Measurements from ENCODE around the gene HMGB1.
"Not testable (repeated sequence)": the region's sequence is repeated elsewhere in the genome, so short reads cannot be mapped to it uniquely, and the experiment has no call there.

Gene HMGB1

DNA sequence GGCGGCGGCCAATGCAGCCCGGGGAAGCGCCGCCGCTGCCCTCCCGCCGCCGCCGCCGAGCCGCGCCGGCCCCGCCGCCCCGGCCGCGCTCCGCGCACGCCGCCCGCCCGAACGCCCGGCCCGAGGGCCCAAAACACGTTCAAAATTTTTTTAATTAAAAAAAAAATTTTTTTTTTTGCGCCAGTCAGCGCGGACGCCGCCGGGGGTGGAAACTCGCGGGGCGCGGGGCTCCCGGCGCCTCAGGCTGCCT lies 468 bp downstream of the HMGB1 start:
- DNase-seq = peak; percentile 6

DNA sequence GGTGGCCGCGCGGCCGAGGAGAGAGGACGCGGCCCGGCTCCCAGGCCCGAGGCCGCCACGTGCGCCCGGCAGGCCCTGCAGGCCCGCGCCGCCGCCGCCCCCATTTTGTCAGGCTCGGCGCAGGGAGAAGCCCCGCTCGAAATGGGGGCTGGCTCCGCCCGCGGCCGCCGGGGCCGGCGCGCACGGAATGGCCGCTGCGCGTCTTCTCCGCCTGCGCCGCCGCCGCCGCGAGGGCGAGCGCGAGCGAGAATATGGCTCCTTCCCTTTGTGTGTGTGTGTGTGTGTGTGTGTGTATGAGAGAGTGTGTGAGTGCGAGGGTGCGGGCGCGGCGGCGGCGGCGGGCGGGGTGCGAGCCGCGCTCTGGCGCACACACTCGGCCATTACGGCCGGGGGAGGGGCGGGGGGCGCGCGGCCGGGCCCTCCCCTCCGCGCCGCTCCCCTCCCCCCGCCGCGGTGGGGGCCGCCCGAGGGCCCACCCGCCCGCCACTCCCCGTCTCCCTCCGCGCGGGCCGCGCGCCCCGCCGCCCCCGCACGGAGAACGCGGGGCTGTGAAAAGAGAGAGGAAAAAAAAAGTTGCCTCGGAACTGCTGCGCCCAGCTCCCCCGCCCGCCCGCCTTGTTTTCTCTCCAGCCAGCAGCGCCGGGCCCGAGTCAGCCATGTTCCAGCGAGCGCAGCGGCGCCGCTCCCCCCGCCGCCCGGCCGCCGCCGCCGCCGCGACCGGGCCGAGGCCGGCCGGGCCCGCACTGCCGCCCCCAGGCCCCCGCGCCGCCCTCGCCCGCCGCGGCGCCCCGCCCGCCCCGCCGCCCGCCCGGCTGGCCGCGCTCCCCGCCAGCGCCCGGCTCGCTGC lies 1.0 kb downstream of the HMGB1 start:
- DNase-seq = peak; percentile 83

DNA sequence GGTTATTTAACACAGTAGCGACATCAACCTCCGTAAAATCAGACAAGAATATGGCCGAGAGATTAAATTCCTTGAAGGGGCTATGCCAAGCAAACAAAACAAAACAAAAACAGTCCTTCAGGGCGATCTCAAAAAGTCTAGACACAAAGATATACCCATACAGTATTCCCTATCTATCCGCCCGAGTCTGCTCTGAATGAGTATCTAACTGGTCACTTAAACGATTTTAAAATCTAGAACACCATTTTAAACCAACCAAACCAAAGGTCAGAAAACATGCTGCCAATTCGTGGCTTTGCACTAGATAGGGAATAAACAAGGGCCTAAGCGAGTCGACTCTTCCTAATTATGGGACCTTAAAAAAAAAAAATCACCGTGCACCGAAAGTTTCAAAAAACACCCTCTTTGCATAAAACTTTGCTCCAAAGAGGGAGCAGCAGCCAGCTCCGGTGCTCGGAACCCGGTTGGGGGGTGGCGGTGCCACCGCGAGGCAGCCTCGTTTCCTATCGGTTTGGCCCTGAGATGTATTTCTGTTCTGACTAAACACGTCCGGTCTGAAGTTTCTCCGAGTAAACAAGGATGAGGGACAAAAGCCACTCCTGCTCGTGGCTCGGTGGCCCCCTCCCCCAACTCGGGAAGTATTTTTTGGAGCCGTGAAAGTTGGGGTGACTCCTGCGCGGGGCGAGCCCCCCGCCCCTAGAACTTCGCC lies 1.8 kb downstream of the HMGB1 start:
- peak; percentile 80 for DNase-seq

DNA sequence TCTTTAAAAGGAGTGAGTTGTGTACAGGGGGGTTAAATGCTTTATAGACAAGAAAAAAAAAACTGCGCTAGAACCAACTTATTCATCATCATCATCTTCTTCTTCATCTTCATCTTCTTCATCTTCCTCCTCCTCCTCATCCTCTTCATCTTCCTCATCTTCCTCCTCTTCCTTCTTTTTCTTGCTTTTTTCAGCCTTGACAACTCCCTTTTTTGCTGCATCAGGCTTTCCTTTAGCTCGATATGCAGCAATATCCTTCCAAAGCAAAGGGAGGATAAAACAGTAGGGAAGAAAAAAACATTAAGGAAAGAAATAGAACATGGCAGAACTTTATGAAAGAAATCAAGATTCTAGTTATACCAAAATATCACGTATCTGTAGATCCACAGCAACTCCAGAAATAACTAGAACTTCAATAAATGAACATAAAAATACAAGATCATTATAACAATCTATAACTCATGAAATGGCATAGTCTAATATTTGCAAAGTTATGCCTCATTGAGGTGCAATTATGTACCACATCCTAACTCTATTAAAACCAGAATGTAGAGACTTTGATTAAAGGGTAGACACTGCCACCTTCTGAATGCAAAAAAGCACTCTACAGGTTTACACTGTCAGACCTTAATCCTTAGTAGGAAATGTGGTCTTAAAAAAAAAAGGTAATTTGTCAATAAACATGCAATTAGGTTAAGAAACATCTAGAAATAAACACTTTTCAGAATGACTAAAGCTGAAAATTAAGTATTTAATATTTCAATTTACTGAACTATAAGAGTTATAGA lies 4.3 kb downstream of the HMGB1 start:
- not testable (repeated sequence) for DNase-seq

DNA sequence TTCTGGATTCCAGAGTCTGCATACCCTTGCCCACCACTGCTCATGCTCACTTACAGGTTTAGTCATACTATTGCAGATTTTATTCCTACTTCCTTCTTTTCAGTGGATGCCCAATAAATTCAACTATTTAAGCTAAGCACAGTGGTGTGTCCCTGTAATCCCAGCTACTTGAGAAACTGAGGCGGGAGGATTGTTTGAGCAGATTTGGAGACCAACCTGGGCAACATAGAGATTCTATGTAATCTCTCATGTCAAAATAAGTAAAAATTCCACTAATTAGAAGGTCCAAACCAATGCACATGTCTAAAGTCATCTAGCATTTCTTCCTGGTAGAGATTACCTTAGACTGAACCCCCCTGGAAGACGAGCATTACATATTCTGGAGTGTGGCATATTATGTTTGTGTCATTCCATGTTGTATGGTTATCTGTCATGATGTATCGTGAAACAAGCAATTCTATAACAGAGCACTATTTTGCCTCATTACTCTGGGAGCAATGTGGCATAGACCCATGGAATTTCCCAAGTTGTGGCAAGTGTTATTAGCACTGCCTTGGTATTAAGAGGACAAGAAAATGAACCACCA lies 8.3 kb downstream of the HMGB1 start:
- DNase-seq = no peak

DNA sequence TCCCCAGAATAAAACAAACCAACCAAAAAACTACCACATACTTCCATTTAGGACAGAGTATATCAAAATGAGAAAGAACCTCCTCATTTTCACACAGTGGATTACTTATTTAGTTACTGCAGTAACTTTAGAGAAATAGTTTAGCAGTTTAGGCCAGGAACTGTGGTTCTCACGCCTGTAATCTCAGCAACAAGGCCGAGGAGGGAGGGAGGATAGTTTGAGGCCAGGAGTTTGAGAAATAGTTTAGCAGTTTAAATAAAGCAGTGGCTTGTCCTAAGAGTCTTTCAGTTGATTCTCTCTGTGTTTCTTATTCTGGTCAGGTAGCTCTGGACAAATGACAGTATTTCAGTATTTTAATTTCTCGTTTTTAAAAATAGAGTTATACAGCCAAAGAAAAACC lies 9.4 kb downstream of the HMGB1 start:
- no peak for DNase-seq

DNA sequence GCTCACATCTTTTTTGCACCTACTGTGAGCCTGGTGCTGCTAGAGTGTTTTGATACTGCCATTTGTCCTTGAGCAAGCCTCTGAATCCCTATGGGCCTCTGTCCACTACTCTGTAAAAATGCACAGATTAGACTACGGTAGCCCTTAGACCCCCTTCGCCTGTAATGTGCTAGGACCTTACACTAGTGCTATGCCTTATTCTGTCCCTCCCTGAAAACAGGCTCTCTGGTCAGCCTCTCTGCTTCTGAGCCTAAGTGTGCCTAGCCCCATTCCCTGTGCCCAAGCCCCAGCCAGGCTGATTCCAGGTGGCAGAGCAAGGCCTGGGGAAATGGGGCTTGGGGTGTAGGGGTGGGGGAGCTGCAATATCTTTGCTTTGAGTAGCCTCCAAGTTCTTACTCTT lies 10.7 kb downstream of the HMGB1 start:
- no peak for DNase-seq

DNA sequence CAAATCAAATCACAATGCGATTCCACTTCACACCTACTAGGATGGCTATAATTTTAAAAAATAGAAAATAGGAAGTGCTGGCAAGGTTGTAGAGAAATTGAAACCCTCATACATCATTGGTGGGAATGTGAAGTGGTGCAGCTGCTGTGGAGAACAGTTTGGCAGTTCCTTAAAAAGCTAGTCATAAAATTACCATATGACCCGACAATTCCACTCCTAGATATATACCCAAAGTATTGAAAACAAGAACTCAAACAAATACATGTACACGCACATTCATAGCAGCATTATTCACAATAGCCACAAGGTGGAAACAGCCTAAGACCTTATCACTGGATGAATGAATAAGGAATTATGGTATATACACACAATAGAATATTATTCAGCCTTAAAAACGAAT lies 12.0 kb downstream of the HMGB1 start:
- DNase-seq = no peak

DNA sequence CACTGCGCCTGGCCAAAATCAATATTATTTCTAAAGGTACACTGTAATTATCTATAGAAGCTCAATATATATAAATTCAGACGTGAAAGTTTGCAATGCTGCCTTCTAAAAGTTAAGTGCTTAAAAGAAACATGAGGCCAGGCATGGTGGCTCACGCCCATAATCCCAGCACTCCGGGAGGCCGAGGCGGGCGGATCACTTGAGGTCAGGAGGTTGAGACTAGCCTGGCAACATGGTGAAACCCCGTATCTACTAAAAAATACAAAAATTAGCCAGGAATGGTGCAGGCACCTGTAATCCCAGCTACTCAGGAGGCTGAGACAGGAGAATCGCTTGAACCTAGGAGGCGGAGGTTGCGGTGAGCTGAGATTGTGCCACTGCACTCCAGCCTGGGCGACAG lies 14.3 kb downstream of the HMGB1 start:
- DNase-seq = not testable (repeated sequence)

DNA sequence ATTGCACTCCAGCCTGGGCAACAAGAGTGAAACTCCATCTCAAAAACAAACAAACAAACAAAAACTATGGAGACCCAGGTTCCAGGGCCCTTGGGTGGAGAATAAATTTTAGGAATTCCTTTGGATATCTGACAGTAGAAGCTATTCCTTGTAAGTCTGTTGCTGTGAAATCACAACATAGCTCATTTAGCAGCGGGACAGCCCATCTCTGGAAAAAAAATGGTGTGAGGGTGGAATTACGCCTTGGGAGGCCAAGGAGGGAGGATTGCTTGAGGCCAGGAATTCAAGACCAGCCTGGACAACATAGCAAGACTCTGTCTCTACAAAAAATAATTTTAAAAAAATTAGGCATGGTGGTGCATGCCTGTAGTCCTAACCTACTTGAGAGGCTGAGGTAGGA lies 15.7 kb downstream of the HMGB1 start:
- no peak for DNase-seq

DNA sequence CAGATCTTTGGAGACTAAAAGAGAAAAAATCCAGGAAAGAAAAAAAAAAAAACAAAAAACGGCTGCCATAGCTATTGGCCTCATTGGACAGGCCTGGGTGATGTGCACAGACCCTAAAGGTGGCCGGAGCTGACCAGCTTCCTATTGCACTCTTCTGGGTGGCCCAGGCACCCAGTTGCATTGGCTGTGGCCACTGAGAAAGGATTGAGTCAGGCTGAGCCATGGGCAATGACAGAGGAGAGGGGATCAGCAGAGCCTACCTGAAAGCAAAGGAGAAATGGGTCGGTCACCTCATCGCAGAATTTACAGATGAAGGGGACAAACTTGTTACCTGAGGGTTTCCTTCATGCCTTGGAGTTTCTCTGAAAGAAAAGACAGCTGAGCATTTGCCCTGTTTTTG lies 17.3 kb downstream of the HMGB1 start:
- DNase-seq = no peak

DNA sequence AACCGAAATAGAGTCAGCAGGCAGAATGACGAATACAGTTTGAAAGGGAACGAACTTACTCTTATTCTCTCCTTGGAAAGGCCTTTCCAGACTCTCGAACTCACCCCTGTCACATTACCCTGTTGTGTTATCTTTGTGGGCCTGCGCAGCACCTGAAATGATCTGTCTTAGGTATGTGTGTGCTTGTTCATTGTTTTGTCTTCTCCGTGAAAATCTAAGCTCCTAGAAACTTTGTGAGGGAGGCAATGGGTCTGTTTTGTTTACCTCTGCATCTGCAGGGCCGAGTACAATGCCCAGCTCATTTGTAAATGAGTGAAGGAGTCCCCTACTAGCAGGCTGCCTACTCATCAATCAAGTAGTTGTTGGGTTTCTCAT lies 19.6 kb downstream of the HMGB1 start:
- no peak for DNase-seq

DNA sequence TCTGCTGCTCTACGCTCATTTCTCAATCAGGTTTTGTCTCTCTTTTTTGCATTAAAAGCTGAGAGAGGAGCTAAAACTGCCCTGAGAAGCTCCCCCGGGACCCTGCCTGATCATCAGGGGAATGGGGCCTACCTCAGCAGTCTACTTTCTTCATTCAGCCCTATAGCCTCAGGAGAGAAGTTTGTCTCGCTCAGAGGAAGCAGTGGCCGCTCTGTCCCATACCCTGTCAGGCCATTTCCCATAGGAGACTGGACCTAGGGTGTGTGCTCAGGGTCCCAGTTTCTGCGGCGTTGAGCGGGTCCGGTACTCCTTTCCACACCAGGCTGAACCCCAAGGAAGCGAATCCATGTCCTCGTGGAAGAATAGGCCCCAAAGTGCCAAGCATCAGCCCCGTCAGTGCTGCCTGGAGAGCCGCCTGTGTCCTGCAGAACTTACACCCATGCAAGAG lies 21.8 kb downstream of the HMGB1 start:
- DNase-seq = no peak

DNA sequence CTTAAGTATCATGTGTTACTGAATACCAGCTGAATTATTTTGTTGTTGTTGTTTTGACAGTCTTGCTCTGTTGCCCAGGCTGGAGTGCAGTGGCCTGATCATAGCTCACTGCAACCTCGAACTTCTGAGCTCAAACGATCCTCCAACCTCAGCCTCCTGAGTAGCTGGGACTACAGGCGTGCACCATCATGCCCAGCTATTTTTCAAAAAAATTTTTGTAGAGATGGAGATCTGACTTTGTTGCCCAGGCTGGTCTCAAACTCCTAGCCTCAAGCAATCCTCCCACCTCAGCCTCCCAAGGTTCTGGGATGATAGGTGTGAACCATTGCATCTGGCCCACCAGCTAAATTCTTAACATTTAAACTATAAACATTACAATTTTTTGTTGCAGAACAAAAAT lies 22.2 kb downstream of the HMGB1 start:
- not testable (repeated sequence) for DNase-seq

DNA sequence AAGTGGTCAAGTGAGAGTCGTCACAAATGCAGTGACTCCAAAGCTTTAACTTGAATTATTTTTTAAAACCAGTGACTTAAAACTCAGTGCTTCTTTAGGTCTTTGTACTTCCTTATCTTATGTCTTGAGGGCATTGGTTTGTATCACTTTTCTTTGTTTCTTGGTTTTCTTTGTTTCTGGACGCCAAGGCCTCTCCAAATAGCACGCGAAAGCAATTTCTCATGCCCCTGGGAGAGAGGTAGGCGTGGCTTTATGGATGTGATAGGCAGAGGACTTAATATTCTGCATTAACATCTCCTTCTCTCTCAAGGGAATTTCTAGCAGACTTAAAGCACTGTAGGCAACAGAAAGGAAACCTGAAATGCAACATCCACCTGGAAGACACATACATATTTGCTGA lies 22.8 kb downstream of the HMGB1 start:
- DNase-seq = no peak

DNA sequence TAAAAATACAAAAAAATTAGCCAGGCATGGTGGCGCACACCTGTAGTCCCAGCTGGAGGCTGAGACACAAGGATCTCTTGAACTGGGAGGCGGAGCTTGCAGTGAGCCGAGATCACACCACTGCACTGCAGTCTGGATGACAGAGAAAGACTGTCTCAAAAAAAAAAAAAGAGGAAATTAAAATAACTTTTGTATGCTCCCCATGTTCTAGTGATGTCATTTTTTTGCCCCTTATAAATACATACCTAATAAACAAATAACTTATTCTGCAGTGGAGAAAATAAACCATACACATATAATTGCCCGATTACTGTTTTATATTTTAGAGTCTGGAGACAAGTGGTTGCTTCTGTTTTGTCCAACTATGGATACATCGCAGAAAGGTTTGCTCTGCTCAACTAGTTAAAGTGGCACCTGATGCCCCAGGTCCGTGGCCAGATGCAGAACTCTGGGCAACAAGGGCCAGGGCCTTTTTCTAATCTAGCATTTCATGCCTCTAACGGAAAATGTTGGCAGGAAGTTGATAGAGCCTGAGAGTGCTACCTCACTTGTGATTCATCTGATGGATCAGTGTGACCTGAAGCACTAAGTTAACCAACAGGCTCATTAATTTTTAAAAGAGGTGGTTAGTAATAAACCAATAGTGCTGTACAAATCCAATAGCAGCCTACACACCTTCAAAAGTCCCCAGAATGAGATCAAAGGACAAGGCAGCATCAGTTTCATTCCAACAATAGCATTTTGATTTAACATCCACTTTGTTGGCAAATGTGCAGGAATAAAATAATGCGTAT lies 24.6 kb downstream of the HMGB1 start:
- no peak for DNase-seq

DNA sequence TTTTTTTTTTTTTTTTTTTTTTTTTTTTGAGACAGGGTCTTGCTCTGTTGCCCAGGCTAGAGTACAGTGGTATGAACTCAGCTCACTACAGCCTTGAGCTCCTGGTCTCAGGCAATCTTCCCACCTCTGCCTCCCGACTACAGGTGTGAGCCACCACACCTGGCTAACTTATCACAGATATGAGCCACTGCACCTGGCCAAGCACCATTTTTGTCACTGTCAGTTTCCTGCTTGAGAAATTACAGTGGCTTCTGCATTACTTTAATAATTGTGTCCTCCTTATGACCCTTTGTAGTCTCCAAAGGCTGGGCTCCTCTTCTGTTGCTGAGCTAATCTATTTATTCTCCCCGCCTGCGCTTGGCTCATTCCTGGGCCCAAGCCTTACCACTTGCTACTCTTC lies 27.4 kb downstream of the HMGB1 start:
- no peak for DNase-seq

DNA sequence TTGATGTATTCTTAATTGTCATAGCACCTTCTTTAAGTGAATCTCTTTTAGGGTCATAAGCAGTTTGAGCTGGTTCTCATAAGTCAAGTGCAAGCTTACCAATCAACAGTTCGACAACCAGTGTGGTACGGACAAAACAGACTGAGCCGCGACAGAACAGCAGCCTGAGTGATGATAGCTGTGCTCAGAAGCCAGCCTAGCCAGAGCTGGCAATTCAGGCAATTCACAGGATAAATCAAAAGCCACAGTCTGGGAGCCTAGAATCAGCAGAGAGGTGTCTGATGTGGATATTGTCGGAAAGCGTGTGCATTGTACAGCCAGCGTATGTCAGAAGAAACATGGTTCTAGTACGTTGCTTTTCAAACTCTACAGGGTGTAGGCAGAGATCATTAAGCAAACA lies 28.6 kb downstream of the HMGB1 start:
- no peak for DNase-seq

DNA sequence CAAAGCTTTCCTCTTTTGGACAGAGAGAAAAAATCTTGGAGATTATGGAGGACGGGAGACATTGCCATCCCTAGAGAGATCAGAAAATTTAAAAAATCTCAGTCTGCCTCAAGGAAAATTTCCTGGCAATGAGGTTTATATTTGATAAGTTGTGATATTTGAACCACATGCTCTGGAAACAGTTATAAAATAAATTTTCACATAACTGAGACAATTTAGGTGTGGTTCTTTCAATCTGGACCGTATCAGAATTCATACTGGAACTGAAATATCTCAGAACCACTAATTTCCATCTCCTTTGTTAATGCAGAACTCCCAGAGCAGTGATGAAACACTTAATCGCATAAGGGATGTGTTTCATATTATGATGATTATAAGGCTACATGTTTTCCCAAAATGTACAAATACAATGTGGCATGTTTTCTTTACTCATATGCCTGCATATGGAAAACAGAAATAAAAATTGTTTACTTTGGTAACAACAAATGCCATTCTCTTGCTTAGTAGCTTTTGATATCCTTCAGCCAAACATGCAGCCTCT lies 29.8 kb downstream of the HMGB1 start:
- no peak for DNase-seq

DNA sequence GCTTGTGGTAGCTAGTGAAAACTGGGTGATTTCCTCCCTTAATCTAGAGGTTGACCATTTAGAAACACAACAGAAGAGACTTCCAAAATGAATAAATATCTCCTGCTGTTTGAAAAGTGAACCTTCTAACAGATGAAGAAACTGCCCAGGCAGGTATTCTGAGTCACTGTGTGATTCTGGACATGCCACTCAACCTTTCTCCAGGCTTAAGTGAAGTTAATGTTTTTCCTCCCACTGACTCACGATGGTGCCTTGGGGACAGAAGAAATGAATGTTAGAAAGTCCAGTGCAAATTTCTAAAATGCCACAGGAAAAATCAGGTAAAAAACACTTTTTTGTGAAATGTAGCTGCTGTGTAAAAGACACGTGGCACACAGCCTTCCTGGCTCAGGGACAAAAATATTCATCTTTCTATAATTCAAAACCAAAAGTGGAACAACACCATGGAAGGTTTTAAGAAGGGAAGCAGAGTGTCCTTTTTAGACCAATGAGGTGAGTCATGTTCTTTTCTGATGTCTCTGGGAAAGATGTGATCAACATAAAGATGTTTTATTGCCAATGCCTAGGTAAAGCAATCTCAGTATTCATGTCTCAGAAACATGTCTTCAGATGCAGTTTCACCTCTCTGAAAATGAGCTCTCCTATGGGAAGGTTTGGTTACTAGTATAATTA lies 34.3 kb downstream of the HMGB1 start:
- DNase-seq = no peak

DNA sequence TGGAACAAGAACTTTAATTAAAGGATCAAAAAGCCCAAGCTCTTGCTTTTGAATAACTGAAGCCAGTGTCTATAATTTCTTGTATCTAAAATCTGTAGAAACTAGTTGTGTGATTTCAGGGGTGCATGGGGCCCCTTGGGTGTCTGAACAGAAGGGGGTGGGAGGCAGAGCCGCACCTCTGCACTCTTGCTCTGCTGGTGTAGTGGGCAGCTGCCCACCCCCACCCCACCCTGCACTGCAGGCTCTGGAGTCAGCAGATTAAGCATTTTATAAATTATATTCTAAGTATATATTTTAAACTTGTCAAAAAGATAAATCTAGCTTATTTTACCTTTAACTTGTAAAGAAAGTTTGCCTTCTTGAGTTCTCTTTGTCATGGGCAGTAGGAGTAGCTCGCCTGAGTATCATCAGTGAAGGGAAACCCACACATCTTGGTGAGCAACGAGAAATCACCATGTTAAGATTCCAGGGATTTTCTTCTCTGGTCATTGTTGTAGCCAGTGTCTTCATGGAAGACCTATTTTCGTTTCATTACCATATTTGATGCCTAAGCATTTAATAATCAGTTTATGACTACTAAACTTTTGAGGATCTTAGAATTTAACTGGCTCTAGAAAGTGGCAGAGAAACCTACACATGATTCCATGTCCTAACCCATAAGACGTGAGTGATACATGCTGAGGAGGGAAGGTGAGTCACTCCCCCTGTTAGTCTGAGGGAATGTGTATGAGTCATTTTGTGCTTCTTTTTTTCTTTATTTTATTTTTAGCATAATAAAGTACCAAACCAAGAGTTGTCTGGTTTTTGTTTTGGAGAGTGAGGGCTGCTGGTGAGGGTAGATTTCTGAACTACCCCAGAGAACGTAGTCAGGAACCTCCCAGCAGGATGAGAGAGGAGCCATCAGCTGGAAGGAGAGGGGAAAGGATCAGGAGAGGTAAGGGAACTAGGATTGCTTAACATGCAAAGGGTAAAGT lies 35.7 kb downstream of the HMGB1 start:
- peak; percentile 66 for DNase-seq
